ENCODE measurements around the gene FAM181A.
A peak's percentile ranks its signal among the peaks of the same experiment; 100 is the strongest.

GRCh38 chr14:93976477-93977057, 49.4 kb downstream of the FAM181A start, which contains the start of gene ASB2:
- no peak for TF ChIP-seq CTCF (IDR thresholded peaks at IDR 0.05)
- peak; percentile 97 for TF ChIP-seq POLR2AphosphoS5 (IDR thresholded peaks at IDR 0.05)
- peak; percentile 68 to 76 for TF ChIP-seq POLR2A (IDR thresholded peaks at IDR 0.05)
